GM19238 (cell line): ENCODE measurements around the gene PNRC2.
"Not testable (repeated sequence)": the region's sequence is repeated elsewhere in the genome, so short reads cannot be mapped to it uniquely, and the experiment has no call there.

Experiments
- DNase-seq: peaks from one replicate; pipeline ENCODE4 v3.0.0; 2011; ENCODE audit warnings: low spot score; ENCODE audit not compliant: insufficient read length

Gene PNRC2

GRCh38 chr1:23989263-23989662 is 29.6 kb downstream of the PNRC2 start:
- DNase-seq: no peak

DNA sequence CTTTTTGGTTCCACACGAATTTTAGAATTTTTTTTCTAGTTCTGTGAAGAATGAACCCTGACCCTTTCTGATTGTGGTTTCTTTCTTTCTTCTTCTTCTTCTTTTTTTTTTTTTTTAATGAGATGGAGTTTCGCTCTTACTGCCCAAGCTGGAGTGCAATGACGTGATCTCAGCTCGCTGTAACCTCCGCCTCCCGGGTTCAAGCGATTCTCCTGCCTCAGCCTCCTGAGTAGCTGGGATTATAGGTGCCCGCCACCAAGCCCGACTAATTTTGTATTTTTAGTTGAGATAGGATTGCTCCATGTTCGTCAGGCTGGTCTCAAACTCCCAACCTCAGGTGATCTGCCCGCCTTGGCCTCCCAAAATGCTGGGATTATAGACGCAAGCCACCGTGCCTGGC is 32.4 kb downstream of the PNRC2 start:
- not testable (repeated sequence) for DNase-seq

GRCh38 chr1:23995431-23995837 is 35.8 kb downstream of the PNRC2 start:
- no peak for DNase-seq

- DNase-seq: no peak
These were observed 37.1 kb downstream of the PNRC2 start for GRCh38 chr1:23996700-23997229.

DNA sequence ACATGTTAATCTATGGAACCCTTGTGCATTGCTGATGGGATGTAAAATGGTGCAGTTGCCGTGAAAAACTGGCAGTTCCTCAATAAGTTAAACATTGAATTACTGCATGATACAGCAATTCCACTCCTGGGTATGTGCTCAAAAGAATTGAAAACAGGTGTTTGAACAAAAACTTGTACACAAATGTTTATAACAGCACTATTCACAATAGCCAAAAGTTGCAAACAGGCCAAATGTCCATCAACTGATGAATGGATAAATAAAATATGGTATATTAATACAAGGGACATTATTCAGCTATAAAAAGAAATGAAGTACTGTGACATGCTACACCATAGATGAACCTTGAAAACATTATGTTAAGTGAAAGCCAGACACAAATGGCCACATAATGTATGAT is 38.2 kb downstream of the PNRC2 start:
- no peak for DNase-seq

DNA sequence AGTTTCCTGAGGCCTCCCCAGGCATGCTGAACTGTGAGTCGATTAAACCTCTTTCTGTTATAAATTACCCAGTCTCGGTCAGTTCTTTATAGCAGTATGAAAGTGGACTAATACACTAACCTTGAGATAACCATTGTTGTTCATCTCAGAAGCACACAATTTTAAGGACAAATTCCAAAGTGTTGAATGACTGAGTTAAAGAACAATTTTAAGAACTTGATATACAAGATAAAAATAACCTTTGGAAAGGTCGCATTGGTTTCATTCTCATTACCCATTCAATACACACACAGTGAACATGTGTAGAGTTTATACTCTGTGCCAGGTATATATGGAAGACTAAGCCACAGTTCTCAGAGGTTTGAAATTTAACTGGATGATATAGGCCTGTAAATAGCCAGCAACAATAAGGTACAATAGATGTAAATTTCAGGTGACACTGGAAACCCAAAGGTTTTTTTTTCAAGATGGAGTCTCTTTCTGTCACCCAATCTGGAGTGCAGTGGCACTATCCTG is 39.6 kb downstream of the PNRC2 start:
- DNase-seq: no peak

GRCh38 chr1:24002695-24003094 is 43.1 kb downstream of the PNRC2 start:
- DNase-seq: no peak

- DNase-seq: no peak
These were observed 43.8 kb downstream of the PNRC2 start for GRCh38 chr1:24003331-24003972.

DNA sequence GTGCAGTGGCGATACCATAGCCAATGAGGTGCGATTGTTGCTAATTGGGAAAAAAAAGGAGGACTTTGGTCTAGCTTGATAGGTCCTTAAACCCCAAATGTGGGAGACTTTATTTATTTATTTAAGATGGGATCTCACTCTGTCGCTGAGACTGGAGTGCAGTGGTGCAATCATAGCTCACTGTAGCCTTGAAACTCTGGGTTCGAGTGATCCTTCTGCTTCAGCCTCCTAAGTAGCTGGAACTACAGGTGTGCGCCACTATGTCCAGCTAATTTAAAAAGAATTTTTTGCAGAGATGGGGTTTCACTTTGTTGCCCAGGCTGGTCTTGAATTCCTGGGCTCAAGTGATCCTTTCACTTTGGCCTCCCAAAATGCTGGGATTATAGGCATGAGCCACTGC is 44.5 kb downstream of the PNRC2 start:
- no peak for DNase-seq

GRCh38 chr1:24005163-24005562 is 45.5 kb downstream of the PNRC2 start:
- no peak for DNase-seq

DNA sequence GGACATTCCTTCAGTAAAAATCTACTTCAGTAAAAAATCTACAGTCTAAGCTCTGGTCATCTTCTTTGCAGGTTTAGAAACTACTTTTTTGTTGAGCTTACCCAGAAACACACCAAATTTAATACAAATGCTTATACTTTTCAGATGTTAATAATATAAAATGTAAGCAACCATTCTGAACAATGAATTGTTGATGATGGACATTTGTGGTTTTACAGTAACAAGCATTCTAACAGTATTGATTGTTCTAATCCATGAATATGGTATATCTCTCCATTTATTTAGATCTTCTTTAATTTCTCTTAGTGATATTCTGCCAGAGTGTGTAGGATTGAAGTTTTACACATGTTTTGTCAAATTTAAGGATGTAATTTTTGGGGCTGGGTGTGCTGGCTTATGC is 47.5 kb downstream of the PNRC2 start:
- DNase-seq: no peak

DNA sequence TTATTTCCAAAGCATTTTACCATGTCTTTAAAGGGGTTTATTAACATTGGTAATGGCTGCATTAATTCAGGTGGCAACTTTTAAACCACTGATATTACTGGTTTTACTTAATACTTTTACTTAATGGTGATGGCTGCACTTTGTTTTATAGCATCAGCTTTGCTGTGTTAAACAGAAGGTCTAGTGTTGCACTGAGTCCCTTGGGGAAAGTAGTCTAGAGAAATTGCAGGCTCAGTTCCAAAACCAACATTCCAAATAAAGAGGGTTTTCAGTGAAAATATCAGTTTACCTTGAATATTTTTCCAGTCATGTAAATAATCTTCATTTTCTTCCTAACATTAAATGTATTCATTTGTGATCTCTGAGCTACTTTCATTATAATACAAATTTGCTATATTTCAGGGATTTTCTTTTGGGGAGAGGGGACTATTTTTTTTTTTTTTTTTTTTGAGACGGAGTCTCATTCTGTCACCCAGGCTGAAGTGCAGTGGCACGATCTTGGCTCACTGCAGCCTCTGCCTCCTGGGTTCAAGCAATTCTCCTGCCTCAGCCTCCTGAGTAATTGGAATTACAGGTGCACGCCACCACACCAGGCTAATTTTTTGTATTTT is 49.1 kb downstream of the PNRC2 start:
- DNase-seq: not testable (repeated sequence)

DNA sequence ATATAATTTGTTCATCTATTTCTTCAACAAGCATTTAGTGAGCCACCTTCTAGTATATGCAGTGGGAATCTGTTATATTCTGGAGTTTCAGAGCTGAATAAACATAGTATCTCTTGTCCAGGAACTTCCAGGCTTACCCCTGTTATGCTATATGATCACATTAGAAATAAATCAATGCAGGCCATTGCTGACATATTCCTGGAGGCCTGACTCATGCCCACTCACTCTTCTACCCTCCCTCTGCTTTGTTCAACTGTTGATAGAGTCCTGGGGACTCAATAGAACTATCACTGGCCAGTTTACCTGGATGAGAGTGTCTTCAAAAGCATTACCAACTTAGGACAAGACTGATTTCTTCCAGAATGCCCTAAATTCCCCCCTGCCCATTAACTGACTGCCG is 49.8 kb downstream of the PNRC2 start:
- no peak for DNase-seq

DNA sequence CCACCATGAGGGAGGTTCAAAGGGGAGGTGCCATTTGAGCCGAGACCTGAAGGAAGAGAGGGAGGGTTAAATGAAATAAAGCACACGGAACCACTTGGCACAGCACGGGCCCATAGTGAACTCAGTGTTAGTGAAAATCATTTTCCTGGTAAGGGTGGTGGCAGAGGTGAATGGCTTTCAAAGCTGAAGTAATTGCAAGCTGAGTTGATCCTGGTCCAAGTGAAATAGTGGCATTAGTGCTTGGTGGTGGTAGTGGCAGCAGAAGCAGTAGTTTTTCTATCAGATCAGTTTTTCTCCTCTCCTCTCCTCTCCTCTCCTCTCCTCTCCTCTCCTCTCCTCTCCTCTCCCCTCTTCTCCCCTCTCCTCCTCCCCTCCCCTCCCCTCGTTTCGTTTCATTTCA is 51.0 kb downstream of the PNRC2 start:
- DNase-seq: no peak

DNA sequence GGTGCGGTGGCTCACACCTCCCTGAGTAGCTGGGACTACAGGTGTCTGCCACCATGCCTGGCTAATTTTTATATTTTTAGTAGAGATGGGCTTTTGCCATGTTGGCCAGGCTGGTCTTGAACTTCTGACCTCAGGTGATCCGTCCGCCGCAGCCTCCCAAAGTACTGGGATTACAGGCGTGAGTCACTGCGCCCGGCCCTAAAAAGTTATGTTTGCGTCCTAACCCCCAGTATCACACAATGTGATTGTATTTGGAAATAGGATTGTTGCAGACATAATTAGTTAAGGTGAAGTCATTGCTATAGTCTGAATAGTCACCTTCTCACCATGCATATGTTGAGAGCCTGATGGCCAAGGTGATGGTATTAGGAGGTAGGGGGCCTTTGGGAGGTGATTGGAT is 53.2 kb downstream of the PNRC2 start:
- not testable (repeated sequence) for DNase-seq
